Colonic mucosa (tissue), 4 donors: ENCODE results near the gene CKAP4. TPM values are rescaled to one million over a fixed set of nuclear protein-coding genes. Genes with fewer than 3 reads are reported as not detected.

Experiments used
- DNase-seq: peaks from one replicate; pipeline ENCODE4 v3.0.0-alpha.2; 2020
- H3K27ac ChIP-seq: fragments of 200-600 bp; one replicate; pipeline ENCODE4 v1.8.0; 2021
- H3K27me3 ChIP-seq: fragments of 200-600 bp; one replicate; pipeline ENCODE4 v1.8.0; 2021
- H3K36me3 ChIP-seq: fragments of 200-600 bp; one replicate; pipeline ENCODE4 v1.8.0; 2021
- H3K4me1 ChIP-seq: fragments of 200-600 bp; one replicate; pipeline ENCODE4 v1.8.0; 2021; ENCODE audit warnings: mild to moderate bottlenecking
- H3K4me3 ChIP-seq: fragments of 200-600 bp; one replicate; pipeline ENCODE4 v1.8.0; 2021
- H3K9ac ChIP-seq, 2 donors: one replicate each; pipeline ENCODE4 v1.7.0; 2013; ENCODE audit warnings: control low read depth in 2 of 2, low read depth in 2 of 2, low read length in 2 of 2
- H3K9me3 ChIP-seq: fragments of 200-600 bp; one replicate; pipeline ENCODE4 v1.8.0; 2021
- intact Hi-C: fragments of 100-400 bp; cut with DNase I; formaldehyde crosslinking; loops from one replicate; pipeline ENCODE4 v1.14.1; 2022
- total RNA-seq, 2 donors: library from RNA; stranded (reverse); fragmentation: NEBNext Ultra II Directional in 1 of 2; extraction: Animal tissue kit (Norgen Biotek cat#: 25700) in 1 of 2; gene quantifications; one replicate each; pipeline ENCODE4 v1.2.1, GENCODE V29; 2021
- TF ChIP-seq, protein P1 (sequence below): fragments of 200-600 bp; IDR thresholded peaks from one replicate; pipeline ENCODE4 v1.8.0; 2022; ENCODE audit warnings: antibody characterized with exemption, mild to moderate bottlenecking
- donor health status: healthy.
- donor health status: DM: no; HTN: no; CAD: no.
- donor health status: DM: no; HTN: no; CAD: no.

The CKAP4 gene
- total RNA-seq, 2 donors from 2014 or later: 91.0 to 148 TPM

DNA sequence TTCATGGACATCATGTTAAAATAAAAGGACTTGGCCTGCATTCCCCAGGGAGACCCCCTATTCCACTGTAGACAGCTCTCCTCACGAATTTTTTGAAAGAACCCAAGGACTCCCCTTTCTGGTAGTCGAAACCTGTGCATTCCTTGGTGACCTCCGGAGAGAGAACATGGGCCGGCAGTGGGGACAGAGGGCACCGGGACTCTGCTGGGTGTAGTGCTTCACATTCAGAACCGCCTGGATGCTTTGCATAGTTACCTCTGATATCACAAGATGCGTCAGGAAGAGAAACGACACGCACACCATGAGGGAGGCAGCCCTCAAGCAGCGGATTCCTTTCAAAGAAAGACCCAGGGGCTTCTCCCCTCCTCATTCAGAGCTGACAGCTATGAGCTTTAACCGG, 9.7 kb downstream of the CKAP4 start:
- TF ChIP-seq, protein P1, sequence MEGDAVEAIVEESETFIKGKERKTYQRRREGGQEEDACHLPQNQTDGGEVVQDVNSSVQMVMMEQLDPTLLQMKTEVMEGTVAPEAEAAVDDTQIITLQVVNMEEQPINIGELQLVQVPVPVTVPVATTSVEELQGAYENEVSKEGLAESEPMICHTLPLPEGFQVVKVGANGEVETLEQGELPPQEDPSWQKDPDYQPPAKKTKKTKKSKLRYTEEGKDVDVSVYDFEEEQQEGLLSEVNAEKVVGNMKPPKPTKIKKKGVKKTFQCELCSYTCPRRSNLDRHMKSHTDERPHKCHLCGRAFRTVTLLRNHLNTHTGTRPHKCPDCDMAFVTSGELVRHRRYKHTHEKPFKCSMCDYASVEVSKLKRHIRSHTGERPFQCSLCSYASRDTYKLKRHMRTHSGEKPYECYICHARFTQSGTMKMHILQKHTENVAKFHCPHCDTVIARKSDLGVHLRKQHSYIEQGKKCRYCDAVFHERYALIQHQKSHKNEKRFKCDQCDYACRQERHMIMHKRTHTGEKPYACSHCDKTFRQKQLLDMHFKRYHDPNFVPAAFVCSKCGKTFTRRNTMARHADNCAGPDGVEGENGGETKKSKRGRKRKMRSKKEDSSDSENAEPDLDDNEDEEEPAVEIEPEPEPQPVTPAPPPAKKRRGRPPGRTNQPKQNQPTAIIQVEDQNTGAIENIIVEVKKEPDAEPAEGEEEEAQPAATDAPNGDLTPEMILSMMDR: no peak
- intact Hi-C loops: no loop called here
- Histone ChIP-seq H3K4me3 (no peak overlapping the region), H3K9me3 (no peaks in the 10 kb centered on the region), H3K9ac (no peak overlapping the region), H3K27ac (no peak overlapping the region), H3K27me3 (no peaks in the 10 kb centered on the region), H3K4me1 (no peaks in the 10 kb centered on the region), H3K36me3 (peaks cover 9% of the 10 kb centered on the region)
- no peak for DNase-seq

DNA sequence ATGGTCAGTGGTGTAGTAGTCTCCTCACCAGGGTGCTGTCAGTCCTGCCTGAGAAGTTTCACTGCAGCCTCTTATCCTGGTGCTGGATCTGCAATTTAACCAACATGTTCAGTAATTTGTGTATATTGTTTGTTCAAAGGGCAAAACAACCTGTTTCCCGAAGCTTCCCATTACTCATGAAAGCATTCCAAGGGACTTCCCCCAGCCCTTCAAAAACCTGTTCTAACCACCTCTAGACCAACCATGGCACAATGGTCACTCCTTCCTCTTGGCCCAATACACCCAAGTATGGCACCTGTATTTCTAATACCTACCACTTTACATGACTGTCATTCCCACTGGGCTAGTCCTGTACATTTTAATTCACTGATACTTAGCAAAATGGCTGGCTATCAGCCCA, 12.1 kb downstream of the CKAP4 start:
- intact Hi-C loops: no loop called here
- no peak for DNase-seq
- H3K36me3 ChIP-seq: peaks cover 9% of the 10 kb centered on the region
- H3K27me3 ChIP-seq: no peaks in the 10 kb centered on the region
- H3K4me3 ChIP-seq: no peak overlapping the region
- H3K27ac ChIP-seq: no peak overlapping the region
- no peaks in the 10 kb centered on the region for H3K4me1 ChIP-seq
- H3K9ac ChIP-seq: no peak overlapping the region
- no peaks in the 10 kb centered on the region for H3K9me3 ChIP-seq
- TF ChIP-seq, protein P1: no peak

DNA sequence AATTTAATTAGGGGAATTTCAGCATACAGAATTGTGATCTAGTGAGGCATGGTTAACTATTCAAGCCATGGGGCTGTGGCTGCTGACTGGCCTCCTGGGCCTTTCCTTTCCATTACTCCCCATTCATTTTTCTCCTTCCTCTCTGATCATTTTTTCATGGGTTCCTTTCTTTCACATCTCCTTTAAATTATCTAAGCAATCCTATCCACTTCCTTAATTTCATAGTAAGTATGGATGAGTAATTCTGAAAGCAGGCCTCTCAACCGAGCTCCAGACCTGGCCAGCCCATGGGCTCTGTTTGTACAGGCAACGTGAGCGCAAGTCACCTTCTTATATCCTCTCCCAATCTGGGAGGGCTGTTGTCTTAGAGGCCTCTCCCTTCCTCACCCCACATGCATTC, 13.4 kb downstream of the CKAP4 start:
- Histone ChIP-seq H3K4me3 (no peak overlapping the region), H3K36me3 (peaks cover 2% of the 10 kb centered on the region), H3K27ac (no peak overlapping the region), H3K9ac (no peak overlapping the region), H3K9me3 (no peaks in the 10 kb centered on the region), H3K4me1 (no peaks in the 10 kb centered on the region), H3K27me3 (no peaks in the 10 kb centered on the region)
- intact Hi-C loops: no loop called here
- DNase-seq: no peak
- TF ChIP-seq, protein P1: no peak

DNA sequence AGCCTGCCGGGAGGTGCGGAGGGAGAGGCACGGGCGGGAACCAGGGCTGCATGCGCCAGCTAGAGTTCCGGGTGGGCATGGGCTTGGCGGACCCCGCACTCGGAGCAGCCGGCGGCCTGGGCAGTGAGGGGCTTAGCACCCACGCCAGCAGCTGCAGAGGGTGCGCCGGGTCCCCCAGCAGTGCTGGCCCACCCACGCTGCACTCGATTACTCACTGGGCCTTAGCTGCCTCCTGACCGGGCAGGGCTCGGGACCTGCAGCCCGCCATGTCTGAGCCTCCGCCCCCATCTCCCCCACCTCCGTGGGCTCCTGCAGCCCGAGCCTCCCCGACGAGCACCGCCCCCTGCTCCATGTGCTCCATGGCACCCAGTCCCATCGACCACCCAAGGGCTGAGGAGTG, 14.8 kb downstream of the CKAP4 start:
- Histone ChIP-seq H3K27me3 (no peaks in the 10 kb centered on the region), H3K4me1 (no peaks in the 10 kb centered on the region), H3K9ac (no peak overlapping the region), H3K27ac (no peak overlapping the region), H3K36me3 (no peaks in the 10 kb centered on the region), H3K4me3 (no peak overlapping the region), H3K9me3 (no peaks in the 10 kb centered on the region)
- DNase-seq: no peak
- intact Hi-C loops: no loop called here
- TF ChIP-seq, protein P1: no peak

DNA sequence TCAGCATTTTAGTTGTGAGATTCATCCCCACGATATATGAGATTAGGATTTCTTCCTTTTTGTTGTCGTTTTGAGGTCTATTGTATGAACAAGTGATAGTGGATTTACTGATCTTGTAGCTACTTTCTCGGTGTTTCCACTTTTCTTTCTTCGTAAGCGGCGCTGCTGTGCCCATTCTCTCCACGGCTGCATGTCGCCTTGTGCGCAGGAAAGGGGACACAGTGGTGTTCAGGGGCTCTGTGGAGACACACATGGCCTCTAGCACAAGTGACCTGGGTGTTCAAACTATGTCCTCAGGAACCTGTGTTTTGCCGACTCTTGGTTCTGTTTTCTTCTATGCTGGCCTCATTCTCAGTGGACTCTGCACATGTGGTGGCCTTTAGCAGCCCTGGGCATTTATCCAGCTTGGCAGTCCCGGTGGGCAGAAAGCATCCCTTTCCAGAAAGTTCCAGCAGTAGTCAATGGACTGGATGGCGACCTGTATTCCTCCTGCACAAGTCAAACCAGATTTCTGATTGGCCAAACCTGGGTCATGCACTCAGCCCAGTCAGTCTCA, 18.7 kb downstream of the CKAP4 start:
- no peaks in the 10 kb centered on the region for H3K27me3 ChIP-seq
- TF ChIP-seq, protein P1: no peak
- no peaks in the 10 kb centered on the region for H3K9me3 ChIP-seq
- H3K9ac ChIP-seq: no peak overlapping the region
- DNase-seq: no peak
- no peaks in the 10 kb centered on the region for H3K36me3 ChIP-seq
- no peak overlapping the region for H3K27ac ChIP-seq
- intact Hi-C loops: loop anchor here (5.0 kb wide), 2 partner anchors 113 to 128 kb away; partner anchors contain the start of gene POLR3B
- no peak overlapping the region for H3K4me3 ChIP-seq
- no peaks in the 10 kb centered on the region for H3K4me1 ChIP-seq
